ENCODE data around the gene SLC2A2. TPM values are rescaled to one million over a fixed set of nuclear protein-coding genes. Genes with fewer than 3 reads are reported as not detected.

The SLC2A2 gene
- total RNA-seq, 1 donor from 2014 or later: not detected

GRCh38 chr3:170956647-170957046 is 69.9 kb downstream of the SLC2A2 start:
- DNase-seq (no peak), ATAC-seq (no peak)
- intact Hi-C loops (cut with micrococcal nuclease): no loop called here

GRCh38 chr3:170953736-170954135 is 72.8 kb downstream of the SLC2A2 start:
- intact Hi-C loops (cut with micrococcal nuclease): no loop called here

DNA sequence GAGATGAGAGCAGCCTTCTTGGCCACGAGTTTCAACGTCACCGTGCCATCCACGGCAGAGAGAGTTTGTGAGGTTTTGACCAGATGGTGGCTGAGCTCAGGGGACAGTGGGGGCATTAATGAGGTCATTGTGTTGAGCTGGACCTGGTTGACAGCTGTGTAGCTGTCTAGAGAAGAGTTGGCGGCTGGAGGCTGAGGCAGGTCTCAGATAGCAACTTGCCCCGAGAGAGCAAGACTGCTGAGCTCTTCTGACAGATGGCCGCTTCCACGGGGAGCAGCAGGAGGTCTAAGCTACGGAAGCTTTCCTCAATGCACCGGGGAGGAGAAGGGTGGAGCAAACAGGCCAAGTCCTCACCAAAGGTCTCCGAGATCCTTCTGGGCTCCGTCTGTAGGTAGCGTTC is 73.3 kb downstream of the SLC2A2 start:
- DNase-seq: no peak
- ATAC-seq: no peak
- intact Hi-C loops (cut with micrococcal nuclease): no loop called here

More at GRCh38 chr3:170953736-170954135, 72.8 kb downstream of the SLC2A2 start:
- ATAC-seq (no peak), DNase-seq (no peak)

DNA sequence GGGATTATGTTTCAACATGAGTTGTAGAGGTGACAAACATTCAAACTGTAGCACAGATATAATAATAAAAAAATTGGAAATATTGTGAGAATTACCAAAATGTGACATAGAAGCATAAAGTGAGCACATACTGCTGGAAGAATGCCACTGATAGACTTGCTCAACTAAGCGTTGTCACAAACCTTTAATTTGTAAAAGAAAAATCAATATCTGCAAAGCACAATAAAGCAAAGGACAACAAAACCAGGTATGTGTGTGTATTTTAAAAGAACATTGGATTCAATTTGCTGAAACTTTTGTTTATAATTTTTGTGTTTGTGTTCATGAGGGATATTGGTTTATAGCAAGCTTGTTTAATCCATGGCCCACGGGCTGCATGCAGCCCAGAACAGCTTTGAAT is 77.3 kb downstream of the SLC2A2 start:
- intact Hi-C loops (cut with micrococcal nuclease): no loop called here
- no peak for ATAC-seq
- no peak for DNase-seq

DNA sequence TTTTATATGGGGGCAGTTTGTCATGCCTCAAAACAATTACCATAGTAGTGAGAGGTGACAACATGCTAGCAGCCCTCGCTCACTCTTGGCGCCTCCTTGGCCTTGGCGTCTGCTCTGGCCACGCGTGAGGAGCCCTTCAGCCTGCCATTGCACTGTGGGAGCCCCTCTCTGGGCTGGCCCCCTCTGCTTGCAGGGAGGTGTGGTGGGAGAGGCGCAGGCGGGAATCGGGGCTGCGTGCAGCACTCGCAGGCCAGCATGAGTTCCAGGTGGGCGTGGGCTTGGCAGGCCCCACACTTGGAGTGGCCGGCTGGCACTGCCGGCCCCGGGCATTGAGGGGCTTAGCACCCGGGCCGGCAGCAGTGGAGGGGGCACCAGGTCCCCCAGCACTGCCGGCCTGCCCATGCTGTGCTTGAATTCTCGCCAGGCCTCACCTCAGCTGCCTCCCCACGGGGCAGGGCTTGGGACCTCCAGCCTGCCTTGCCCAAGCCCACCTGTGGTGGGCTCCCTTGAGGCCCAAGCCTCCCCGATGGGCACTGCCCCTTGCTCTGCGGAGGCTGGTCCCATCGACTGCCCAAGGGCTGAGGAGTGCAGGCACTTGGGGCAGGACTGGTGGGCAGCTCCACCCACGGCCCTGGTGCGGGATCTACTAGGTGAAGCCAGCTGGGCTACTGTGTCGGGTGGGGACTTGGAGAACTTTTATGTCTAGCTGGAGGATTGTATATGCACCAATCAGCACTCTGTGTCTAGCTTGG is 79.3 kb downstream of the SLC2A2 start:
- ATAC-seq: no peak
- intact Hi-C loops (cut with micrococcal nuclease): no loop called here

More for the DNA sequence above, 79.3 kb downstream of the SLC2A2 start:
- no peak for DNase-seq

Other genes with a start within 250 kb of the SLC2A2 start
- gene RPL22L1, start 156.5 kb downstream of the SLC2A2 start, total RNA-seq: 8.3 TPM
- 10.2 TPM for gene EIF5A2, start 118.1 kb downstream of the SLC2A2 start, total RNA-seq